ENCODE results near the gene WDFY2.

DNA sequence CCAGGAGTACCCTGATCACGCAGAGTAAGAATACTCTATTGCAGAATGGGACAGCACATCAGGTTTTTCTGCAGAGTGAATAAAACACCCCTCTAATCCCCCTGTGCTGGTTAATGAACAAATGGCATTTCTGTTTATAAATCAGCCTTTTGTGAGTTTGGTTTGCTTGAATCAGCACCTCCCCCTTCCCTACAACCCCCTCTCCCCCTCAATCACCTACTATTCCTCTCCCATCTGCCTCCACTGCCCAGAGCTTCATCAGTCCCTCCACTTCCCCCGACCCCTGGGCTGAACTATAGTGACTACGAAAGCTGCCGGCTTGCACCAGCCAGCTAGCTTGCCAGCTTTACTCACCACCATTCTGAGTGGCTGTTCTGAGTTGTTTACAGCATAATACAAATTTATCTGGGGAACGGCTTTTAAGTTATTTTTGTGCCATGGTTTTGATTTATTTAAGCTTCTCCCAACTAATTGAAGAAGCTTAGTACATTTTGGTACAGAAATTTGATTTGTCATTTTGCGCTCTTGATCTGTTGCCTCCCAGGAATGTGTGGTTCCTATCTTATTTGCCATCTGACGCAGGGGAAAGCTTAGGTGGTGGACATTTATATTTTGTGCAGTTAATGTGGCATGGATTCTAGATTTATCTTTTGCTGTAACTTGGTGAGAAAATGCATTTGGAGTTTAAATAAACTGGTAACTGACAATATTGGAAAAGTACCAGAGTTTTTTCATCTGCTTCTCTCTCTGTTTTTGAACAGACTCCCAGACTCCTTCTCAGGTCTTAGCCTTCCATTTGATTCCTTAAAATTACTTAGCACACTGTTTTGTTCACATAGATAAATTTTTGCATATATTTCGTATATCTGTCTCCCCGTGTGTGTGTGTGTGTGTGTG is 41.7 kb upstream of the WDFY2 start:
- TF ChIP-seq, protein P1, sequence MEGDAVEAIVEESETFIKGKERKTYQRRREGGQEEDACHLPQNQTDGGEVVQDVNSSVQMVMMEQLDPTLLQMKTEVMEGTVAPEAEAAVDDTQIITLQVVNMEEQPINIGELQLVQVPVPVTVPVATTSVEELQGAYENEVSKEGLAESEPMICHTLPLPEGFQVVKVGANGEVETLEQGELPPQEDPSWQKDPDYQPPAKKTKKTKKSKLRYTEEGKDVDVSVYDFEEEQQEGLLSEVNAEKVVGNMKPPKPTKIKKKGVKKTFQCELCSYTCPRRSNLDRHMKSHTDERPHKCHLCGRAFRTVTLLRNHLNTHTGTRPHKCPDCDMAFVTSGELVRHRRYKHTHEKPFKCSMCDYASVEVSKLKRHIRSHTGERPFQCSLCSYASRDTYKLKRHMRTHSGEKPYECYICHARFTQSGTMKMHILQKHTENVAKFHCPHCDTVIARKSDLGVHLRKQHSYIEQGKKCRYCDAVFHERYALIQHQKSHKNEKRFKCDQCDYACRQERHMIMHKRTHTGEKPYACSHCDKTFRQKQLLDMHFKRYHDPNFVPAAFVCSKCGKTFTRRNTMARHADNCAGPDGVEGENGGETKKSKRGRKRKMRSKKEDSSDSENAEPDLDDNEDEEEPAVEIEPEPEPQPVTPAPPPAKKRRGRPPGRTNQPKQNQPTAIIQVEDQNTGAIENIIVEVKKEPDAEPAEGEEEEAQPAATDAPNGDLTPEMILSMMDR (conservative IDR thresholded peaks at IDR 0.05) = no peak
- TF ChIP-seq EZH2 (IDR thresholded peaks at IDR 0.05; ENCODE audit: low read depth) = no peak

Data from PC-9 (cell line).